PC-9 (cell line): Measurements from ENCODE around the gene OPTN. TPM values are rescaled to one million over a fixed set of nuclear protein-coding genes. Genes with fewer than 3 reads are reported as not detected.

ENCODE experiments used
- BruUV-seq: library from RNA; stranded (reverse); fragments of 400-500 nt; replicated peaks from 2 replicates; lab custom pipeline; 2021; lab: Mats Ljungman, UMichigan
- CTCF ChIA-PET: fragments of 300-600 bp; sonication (Branson Sonifier 250); formaldehyde crosslinking; loops from one replicate; lab custom pipeline; 2022; ENCODE audit warnings: antibody characterized with exemption; lab: Charles Lee
- POLR2A ChIA-PET: fragments of 300-600 bp; sonication (Branson Sonifier 250); formaldehyde crosslinking; loops from one replicate; lab custom pipeline; 2022; ENCODE audit warnings: antibody characterized with exemption; ENCODE audit not compliant: unreplicated experiment; lab: Charles Lee
- DNase-seq, 2 experiments: peaks; one replicate each; pipeline versions ENCODE4 v3.0.0 to v3.0.0-alpha.2; 2015 to 2022; ENCODE audit warnings: mixed read lengths in 1 of 2
- H2AFZ ChIP-seq: fragments of 200-600 bp; sonication (generic); 2 replicates; pipeline ENCODE4 v1.8.1; 2017; ENCODE audit warnings: antibody characterized with exemption
- H3F3A ChIP-seq: fragments of 200-600 bp; sonication (generic); 2 replicates; pipeline ENCODE4 v1.8.1; 2017; ENCODE audit warnings: antibody characterized with exemption, mild to moderate bottlenecking, low read depth; ENCODE audit not compliant: insufficient read depth
- H3K27ac ChIP-seq: fragments of 200-600 bp; sonication (generic); 2 replicates; pipeline ENCODE4 v1.6.1; 2016; ENCODE audit warnings: mixed run types
- H3K27me3 ChIP-seq: fragments of 200-600 bp; sonication (generic); 2 replicates; pipeline ENCODE4 v1.6.1; 2016; ENCODE audit warnings: low read depth, mixed run types; ENCODE audit not compliant: insufficient read depth
- H3K36me3 ChIP-seq: fragments of 200-600 bp; sonication (generic); 2 replicates; pipeline ENCODE4 v1.6.1; 2016; ENCODE audit warnings: low read depth, mixed run types
- H3K4me1 ChIP-seq: fragments of 200-600 bp; sonication (generic); replicated peaks from 2 replicates; pipeline ENCODE4 v1.6.1; 2016; ENCODE audit warnings: mixed run types; ENCODE audit not compliant: insufficient read depth
- H3K4me2 ChIP-seq: fragments of 200-600 bp; sonication (generic); 2 replicates; pipeline ENCODE4 v1.6.1; 2017; ENCODE audit warnings: mixed run types
- H3K4me3 ChIP-seq: fragments of 200-600 bp; sonication (generic); 2 replicates; pipeline ENCODE4 v1.6.1; 2016; ENCODE audit warnings: mixed run types
- H3K79me2 ChIP-seq: fragments of 200-600 bp; sonication (generic); 2 replicates; pipeline ENCODE4 v1.6.1; 2017; ENCODE audit warnings: low read depth, mixed run types
- H3K9me2 ChIP-seq: fragments of 200-600 bp; sonication (generic); 2 replicates; pipeline ENCODE4 v1.8.1; 2017; ENCODE audit warnings: mild to moderate bottlenecking; ENCODE audit not compliant: insufficient read depth
- H3K9me3 ChIP-seq: fragments of 200-600 bp; sonication (generic); 2 replicates; pipeline ENCODE4 v1.8.1; 2016; ENCODE audit warnings: low read depth; ENCODE audit not compliant: insufficient read depth
- H4K20me1 ChIP-seq: fragments of 200-600 bp; sonication (generic); 2 replicates; pipeline ENCODE4 v1.8.1; 2017; ENCODE audit not compliant: insufficient read depth
- CTCF ChIP-seq: fragments of 200-600 bp; sonication (generic); conservative IDR thresholded peaks from 2 replicates; pipeline ENCODE4 v1.6.1; 2017; ENCODE audit warnings: mixed run types, antibody characterized with exemption, mild to moderate bottlenecking, moderate library complexity
- EZH2 ChIP-seq: fragments of 200-600 bp; sonication (generic); IDR thresholded peaks from 2 replicates; pipeline ENCODE4 v1.8.0; 2017; ENCODE audit warnings: antibody characterized with exemption, low read depth
- intact Hi-C: fragments of 100-400 bp; cut with micrococcal nuclease; formaldehyde crosslinking; loops from one replicate; pipeline ENCODE4 v1.10.0; 2022; ENCODE audit not compliant: unreplicated experiment
- total RNA-seq: library from RNA; stranded (reverse); gene quantifications from 2 replicates; pipeline ENCODE4 v1.2.3, GENCODE V29; 2021

Gene OPTN
- total RNA-seq, 1 experiment from 2014 or later = 26.6 TPM

- H3K9me3 ChIP-seq = no peaks in the 10 kb centered on the region
- no peak for TF ChIP-seq CTCF
- H3K27ac ChIP-seq = no peak overlapping the region
- no peaks in the 10 kb centered on the region for H3K79me2 ChIP-seq
- H3F3A ChIP-seq = no peaks in the 10 kb centered on the region
- H3K4me2 ChIP-seq = no peak overlapping the region
- BruUV-seq = no TSS peak
- H2AFZ ChIP-seq = no peak overlapping the region
- H4K20me1 ChIP-seq = no peaks in the 10 kb centered on the region
- POLR2A ChIA-PET = no interaction called here
- no peaks in the 10 kb centered on the region for H3K9me2 ChIP-seq
- H3K36me3 ChIP-seq = no peaks in the 10 kb centered on the region
- DNase-seq = no peak
- no peaks in the 10 kb centered on the region for H3K27me3 ChIP-seq
- CTCF ChIA-PET = interaction anchor here (0.6 kb wide), 1 partner anchor 64 kb away, joined by 5 read pairs; no protein-coding TSS in a partner anchor
- intact Hi-C loops = no loop called here
- no peak overlapping the region for H3K4me3 ChIP-seq
- no peaks in the 10 kb centered on the region for H3K4me1 ChIP-seq
These were observed 10.9 kb downstream of the OPTN start for GRCh38 chr10:13110908-13111307.

GRCh38 chr10:13113544-13113943 is 13.6 kb downstream of the OPTN start:
- no peak overlapping the region for H3K27ac ChIP-seq
- no peak for TF ChIP-seq EZH2
- H3K27me3 ChIP-seq = no peaks in the 10 kb centered on the region
- no peaks in the 10 kb centered on the region for H3K9me2 ChIP-seq
- no peak overlapping the region for H3K4me2 ChIP-seq
- intact Hi-C loops = no loop called here
- no peaks in the 10 kb centered on the region for H4K20me1 ChIP-seq
- no peaks in the 10 kb centered on the region for H3K9me3 ChIP-seq
- no peak overlapping the region for H3K4me3 ChIP-seq
- ChIA-PET POLR2A (no interaction called here), CTCF (no interaction called here)
- no peaks in the 10 kb centered on the region for H3F3A ChIP-seq
- H2AFZ ChIP-seq = no peak overlapping the region
- no peaks in the 10 kb centered on the region for H3K4me1 ChIP-seq
- no peaks in the 10 kb centered on the region for H3K79me2 ChIP-seq
- BruUV-seq = no TSS peak
- DNase-seq = no peak
- H3K36me3 ChIP-seq = no peaks in the 10 kb centered on the region

GRCh38 chr10:13115832-13116803 is 16.2 kb downstream of the OPTN start:
- Histone ChIP-seq H4K20me1 (no peaks in the 10 kb centered on the region), H3K9me2 (no peaks in the 10 kb centered on the region), H3K27me3 (no peaks in the 10 kb centered on the region), H3K36me3 (no peaks in the 10 kb centered on the region), H3K27ac (no peak overlapping the region), H3K4me3 (no peak overlapping the region), H3F3A (no peaks in the 10 kb centered on the region), H3K79me2 (no peaks in the 10 kb centered on the region), H3K4me2 (no peak overlapping the region), H3K9me3 (no peaks in the 10 kb centered on the region), H2AFZ (no peak overlapping the region), H3K4me1 (no peaks in the 10 kb centered on the region)
- ChIA-PET CTCF (interaction anchor here (0.6 kb wide), 1 partner anchor 54 kb away, joined by 5 read pairs; no protein-coding TSS in a partner anchor), POLR2A (interaction anchor here (0.6 kb wide), 2 partner anchors 9 to 35 kb away, joined by 4 to 6 read pairs; no protein-coding TSS in a partner anchor)
- BruUV-seq = no TSS peak
- intact Hi-C loops = no loop called here
- no peak for DNase-seq
- TF ChIP-seq EZH2 (no peak), CTCF (no peak)
